ENCODE data around the gene CD300E. TPM values are rescaled to one million over a fixed set of nuclear protein-coding genes. Genes with fewer than 3 reads are reported as not detected.

CD300E gene
- total and polyA plus RNA-seq, 2 donors (not counting 3 experiments of a cell fraction or from before 2014, with no cell fraction given), result not detected

- H3K9me3 ChIP-seq (replicated peaks; ENCODE audit: control insufficient read depth, insufficient read depth, low read length), result no peaks in the 10 kb centered on the region
- H2AFZ ChIP-seq (ENCODE audit: low read depth, low read length), result no peak overlapping the region
- no peak for DNase-seq (ENCODE audit: low read depth, low spot score)
- no peaks in the 10 kb centered on the region for H4K20me1 ChIP-seq (replicated peaks; ENCODE audit: control insufficient read depth, extremely low read depth, insufficient read depth, low read length)
- FAIRE-seq, result no peak
- TF ChIP-seq JUN (IDR thresholded peaks at IDR 0.05; ENCODE audit: borderline replicate concordance, insufficient read depth, insufficient read length, low read depth) (no peak), MYC (IDR thresholded peaks at IDR 0.05; ENCODE audit: low read depth, low read length) (no peak), MAX (IDR thresholded peaks at IDR 0.05; ENCODE audit: insufficient read depth, insufficient read length) (no peak), CTCF (IDR thresholded peaks at IDR 0.05; ENCODE audit: extremely low read depth in 1 of 2, insufficient read depth in 1 of 2, low read depth in 1 of 2, low read length in 2 of 2) (no peak), POLR2A (IDR thresholded peaks at IDR 0.05; ENCODE audit: low read depth, low read length) (no peak), EZH2 (IDR thresholded peaks at IDR 0.05; ENCODE audit: borderline replicate concordance, low read depth, low read length, severe bottlenecking) (no peak), GATA2 (IDR thresholded peaks at IDR 0.05; ENCODE audit: insufficient read depth, insufficient read length, low read depth, low read length) (no peak), FOS (IDR thresholded peaks at IDR 0.05; ENCODE audit: borderline replicate concordance, insufficient read depth, low read length) (no peak)
- H3K9me1 ChIP-seq (replicated peaks; ENCODE audit: control insufficient read depth, extremely low read depth, insufficient read depth, low read length), result no peaks in the 10 kb centered on the region
- H3K27me3 ChIP-seq (ENCODE audit: control insufficient read depth in 2 of 2, insufficient read depth in 2 of 2, low read length in 2 of 2), result no peaks in the 10 kb centered on the region
- H3K4me2 ChIP-seq (ENCODE audit: insufficient read depth, low read length), result no peak overlapping the region
- intact Hi-C loops (cut with micrococcal nuclease), result no loop called here
- H3K9ac ChIP-seq (replicated peaks; ENCODE audit: extremely low read depth, insufficient read depth, low read length), result no peak overlapping the region
- ChIA-PET CTCF (no interaction called here), POLR2A (no interaction called here)
- no peak overlapping the region for H3K27ac ChIP-seq (ENCODE audit: insufficient read depth, low read depth, low read length)
- H3K79me2 ChIP-seq (ENCODE audit: control insufficient read depth, insufficient read depth, low read length), result no peaks in the 10 kb centered on the region
- H3K4me1 ChIP-seq (ENCODE audit: control insufficient read depth, extremely low read depth, insufficient read depth, low read length), result no peaks in the 10 kb centered on the region
- dilution Hi-C loops (cut with MboI; ENCODE audit: extremely low pct_ligation_motif_present, low sequenced_read_pairs), result no loop called here
- H3K36me3 ChIP-seq (ENCODE audit: control insufficient read depth in 2 of 2, extremely low read depth in 1 of 2, insufficient read depth in 2 of 2, low read length in 2 of 2), result no peaks in the 10 kb centered on the region
- no peak overlapping the region for H3K4me3 ChIP-seq (replicated peaks in 1 of 3; ENCODE audit: insufficient read depth in 1 of 3, low read depth in 1 of 3, low read length in 3 of 3)
- no TSS peak for BruUV-seq (replicated peaks)
Measured at GRCh38 chr17:74597069-74597790, 26.3 kb downstream of the CD300E start.

All from endothelial cell of umbilical vein (primary cell).